OCI-LY1 (cell line): ENCODE measurements around the gene ITPK1.

Experiments used
- H2AFZ ChIP-seq: fragments of 200-600 bp; sonication (generic), shearing (Covaris generic); 2 replicates; pipeline ENCODE4 v1.6.0; 2014; ENCODE audit warnings: antibody characterized with exemption, mild to moderate bottlenecking, low read length
- H3F3A ChIP-seq: fragments of 200-600 bp; sonication (generic), shearing (Covaris generic); 2 replicates; pipeline ENCODE4 v1.6.0; 2014; ENCODE audit warnings: mild to moderate bottlenecking, antibody characterized with exemption, low read length, moderate library complexity; ENCODE audit not compliant: insufficient read depth
- H3K27ac ChIP-seq: fragments of 200-600 bp; sonication (generic); 2 replicates; pipeline ENCODE4 v1.5.1; 2014; ENCODE audit warnings: low read length, mixed run types, mild to moderate bottlenecking, low read depth; ENCODE audit not compliant: poor library complexity, severe bottlenecking
- H3K27me3 ChIP-seq: fragments of 200-600 bp; sonication (generic); 2 replicates; pipeline ENCODE4 v1.6.0; 2014; ENCODE audit warnings: antibody characterized with exemption, mild to moderate bottlenecking, low read length, moderate library complexity; ENCODE audit not compliant: insufficient read depth
- H3K36me3 ChIP-seq: fragments of 200-600 bp; sonication (generic); 2 replicates; pipeline ENCODE4 v1.6.1; 2014; ENCODE audit warnings: mild to moderate bottlenecking, antibody characterized with exemption, low read length, moderate library complexity, mixed read lengths; ENCODE audit not compliant: insufficient read depth
- H3K4me1 ChIP-seq: fragments of 200-600 bp; sonication (generic); 2 replicates; pipeline ENCODE4 v1.5.1; 2014; ENCODE audit warnings: mild to moderate bottlenecking, low read length, moderate library complexity; ENCODE audit not compliant: insufficient read depth, severe bottlenecking
- H3K4me2 ChIP-seq: fragments of 200-600 bp; sonication (generic), shearing (Covaris generic); 2 replicates; pipeline ENCODE4 v1.6.1; 2014; ENCODE audit warnings: low read length
- H3K4me3 ChIP-seq: fragments of 200-600 bp; sonication (generic); 2 replicates; pipeline ENCODE4 v1.5.1; 2014; ENCODE audit warnings: low read length, low read depth, mild to moderate bottlenecking, mixed read lengths; ENCODE audit not compliant: poor library complexity, severe bottlenecking
- H3K79me2 ChIP-seq: fragments of 200-600 bp; shearing (Covaris generic); 2 replicates; pipeline ENCODE4 v1.6.1; 2016; ENCODE audit warnings: mixed run types, low read length, mixed read lengths; ENCODE audit not compliant: insufficient read depth
- H3K9ac ChIP-seq: fragments of 200-600 bp; sonication (generic), shearing (Covaris generic); 2 replicates; pipeline ENCODE4 v1.6.1; 2014; ENCODE audit warnings: mild to moderate bottlenecking, low read length, mixed read lengths
- H3K9me2 ChIP-seq: fragments of 200-600 bp; sonication (generic), shearing (Covaris generic); 2 replicates; pipeline ENCODE4 v1.6.1; 2014; ENCODE audit warnings: low read depth, mild to moderate bottlenecking, low read length, mixed read lengths
- H3K9me3 ChIP-seq: fragments of 200-600 bp; shearing (Covaris generic); 2 replicates; pipeline ENCODE4 v1.6.1; 2014; ENCODE audit warnings: low read length, mixed read lengths
- H4K20me1 ChIP-seq: fragments of 200-600 bp; sonication (generic), shearing (Covaris generic); 2 replicates; pipeline ENCODE4 v1.6.0; 2016; ENCODE audit warnings: mild to moderate bottlenecking, low read length; ENCODE audit not compliant: insufficient read depth
- CTCF ChIP-seq: fragments of 200-600 bp; sonication (generic), shearing (Covaris generic); IDR thresholded peaks from 2 replicates; pipeline ENCODE4 v1.5.1; 2017; ENCODE audit warnings: mild to moderate bottlenecking, antibody characterized with exemption, low read length, moderate library complexity, mixed read lengths
- EZH2 ChIP-seq: fragments of 200-600 bp; sonication (generic), shearing (Covaris generic); IDR thresholded peaks from 2 replicates; pipeline ENCODE4 v1.8.0; 2017; ENCODE audit warnings: borderline replicate concordance, mixed run types, mild to moderate bottlenecking, antibody characterized with exemption, low read length, moderate library complexity, mixed read lengths

ITPK1 gene

GRCh38 chr14:93047157-93047556 is 68.6 kb downstream of the ITPK1 start:
- Histone ChIP-seq H3K9me3 (no peaks in the 10 kb centered on the region), H3F3A (no peaks in the 10 kb centered on the region), H3K36me3 (no peaks in the 10 kb centered on the region), H3K9me2 (no peaks in the 10 kb centered on the region), H4K20me1 (no peaks in the 10 kb centered on the region), H3K27ac (no peak overlapping the region), H2AFZ (no peak overlapping the region), H3K27me3 (peaks cover 8% of the 10 kb centered on the region; the same call in 1 of the 2 replicates), H3K4me2 (no peak overlapping the region), H3K4me3 (no peak overlapping the region), H3K79me2 (no peaks in the 10 kb centered on the region), H3K9ac (no peak overlapping the region), H3K4me1 (no peaks in the 10 kb centered on the region)
- TF ChIP-seq CTCF (no peak), EZH2 (no peak)

DNA sequence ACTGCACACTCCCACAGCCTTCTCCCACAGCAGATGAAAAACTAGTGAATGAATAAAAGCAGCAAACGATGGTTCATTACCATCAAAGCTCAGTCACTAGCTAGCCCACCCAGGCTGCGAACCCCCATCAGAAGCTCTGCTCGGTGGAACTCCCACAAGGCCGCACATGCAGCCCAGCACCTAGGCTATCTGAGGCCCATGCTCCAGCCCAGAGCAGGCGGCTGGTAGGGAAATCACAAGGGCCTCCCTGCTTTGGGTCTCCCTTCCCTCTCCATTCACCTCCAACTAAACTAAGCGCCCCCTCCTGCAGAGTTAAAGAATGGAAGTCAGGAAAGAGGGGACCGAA is 69.0 kb downstream of the ITPK1 start:
- H3K27ac ChIP-seq = no peak overlapping the region
- H3K9me2 ChIP-seq = no peaks in the 10 kb centered on the region
- H4K20me1 ChIP-seq = no peaks in the 10 kb centered on the region
- H3F3A ChIP-seq = no peaks in the 10 kb centered on the region
- H3K27me3 ChIP-seq = peaks cover 8% of the 10 kb centered on the region; the same call in 1 of the 2 replicates
- no peaks in the 10 kb centered on the region for H3K36me3 ChIP-seq
- H2AFZ ChIP-seq = no peak overlapping the region
- no peaks in the 10 kb centered on the region for H3K79me2 ChIP-seq
- no peak overlapping the region for H3K4me2 ChIP-seq
- H3K9ac ChIP-seq = no peak overlapping the region
- TF ChIP-seq CTCF = no peak
- no peak for TF ChIP-seq EZH2
- no peaks in the 10 kb centered on the region for H3K4me1 ChIP-seq
- no peak overlapping the region for H3K4me3 ChIP-seq
- H3K9me3 ChIP-seq = no peaks in the 10 kb centered on the region

DNA sequence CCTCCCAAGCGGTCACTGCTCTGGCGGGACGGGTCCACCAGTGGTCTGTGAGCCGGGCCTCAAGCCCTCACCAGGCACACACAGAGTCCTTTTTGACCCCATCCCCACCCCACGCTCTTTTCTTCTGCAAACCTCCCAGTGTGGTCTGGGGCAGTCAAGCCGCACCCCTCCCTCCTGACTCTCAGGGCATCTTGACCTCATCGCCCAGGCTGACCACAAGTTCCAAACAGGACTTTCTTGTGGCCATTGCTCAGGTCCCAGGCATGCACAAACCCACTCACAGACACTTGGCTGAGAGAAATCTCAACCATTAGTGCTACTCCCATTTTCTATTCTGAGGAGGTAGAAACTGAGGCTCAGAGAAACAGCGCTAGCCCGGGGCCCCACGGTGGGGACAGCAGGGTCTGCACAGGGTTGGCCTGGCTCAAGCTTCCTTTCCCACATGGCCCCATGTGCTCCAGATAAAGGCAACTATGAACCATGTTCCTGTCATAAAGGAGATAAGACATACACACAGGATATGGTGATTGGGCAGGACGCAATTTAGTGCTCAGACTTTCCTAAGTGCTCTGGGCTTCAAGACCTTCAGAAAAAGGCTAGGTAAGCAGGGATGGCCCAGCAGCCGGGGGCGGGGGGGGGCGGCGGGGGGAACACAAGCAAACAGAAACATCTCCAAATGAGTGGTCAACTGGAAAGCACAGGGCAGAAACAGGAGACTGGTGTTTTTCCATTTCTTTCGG is 69.6 kb downstream of the ITPK1 start:
- no peaks in the 10 kb centered on the region for H4K20me1 ChIP-seq
- no peak for TF ChIP-seq EZH2
- no peak for TF ChIP-seq CTCF
- no peak overlapping the region for H3K27ac ChIP-seq

More for the DNA sequence above, 69.6 kb downstream of the ITPK1 start:
- H3K79me2 ChIP-seq = no peaks in the 10 kb centered on the region
- no peak overlapping the region for H2AFZ ChIP-seq
- no peak overlapping the region for H3K9ac ChIP-seq
- H3K4me1 ChIP-seq = no peaks in the 10 kb centered on the region
- peaks cover 8% of the 10 kb centered on the region; the same call in 1 of the 2 replicates for H3K27me3 ChIP-seq
- no peak overlapping the region for H3K4me3 ChIP-seq
- H3K9me2 ChIP-seq = no peaks in the 10 kb centered on the region
- H3K9me3 ChIP-seq = no peaks in the 10 kb centered on the region
- no peaks in the 10 kb centered on the region for H3F3A ChIP-seq
- H3K4me2 ChIP-seq = no peak overlapping the region
- H3K36me3 ChIP-seq = no peaks in the 10 kb centered on the region
